ENCODE measurements around the gene WFS1. TPM values are rescaled to one million over a fixed set of nuclear protein-coding genes. Genes with fewer than 3 reads are reported as not detected.

Gene WFS1
- total and polyA plus RNA-seq, 2 of the 13 experiments (the other 11 are each of a cell fraction or from before 2014, with no cell fraction given) = 39.1 to 42.2 TPM

DNA sequence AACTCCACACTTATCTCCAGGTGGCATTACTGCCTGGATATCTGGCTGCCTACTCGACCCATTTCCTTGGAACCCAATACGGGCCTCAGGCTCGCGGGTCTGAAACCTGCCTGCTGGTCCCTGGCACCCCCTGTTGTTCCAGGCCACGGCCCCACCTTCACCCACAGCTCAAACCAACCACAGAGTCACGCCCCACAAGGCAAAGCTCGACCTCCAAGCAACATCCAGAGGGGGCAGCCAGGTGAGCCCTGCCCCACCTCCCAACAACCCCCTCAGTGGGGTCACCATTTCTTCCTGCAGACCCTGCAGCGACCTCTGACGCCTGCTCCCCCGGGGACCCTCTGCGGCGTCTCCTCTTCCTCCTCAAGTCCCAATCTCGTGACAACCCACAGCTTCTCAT lies 76.2 kb downstream of the WFS1 start:
- in situ Hi-C loops (cut with HindIII; ENCODE audit: extremely low pct_ligation_motif_present, low pct_unique_long_range_greater_than_20kb) = no loop called here
- H3K27ac ChIP-seq (ENCODE audit: extremely low read length, insufficient read depth, low read length) = no peak overlapping the region
- no peaks in the 10 kb centered on the region for H4K20me1 ChIP-seq (ENCODE audit: insufficient read depth, low read length)
- no TSS peak for BruUV-seq (replicated peaks)
- FAIRE-seq = no peak
- no peak overlapping the region for H3K9ac ChIP-seq (ENCODE audit: insufficient read depth, low read depth, low read length)
- DNase-seq (ENCODE audit: low spot score) = no peak
- no peaks in the 10 kb centered on the region for H3K79me2 ChIP-seq (ENCODE audit: insufficient read depth, low read length)
- CTCF ChIA-PET (ENCODE audit: low intra/inter-chr PET ratio, low total read pairs) = no interaction called here
- 13% methylated on average over 6 of the region's 13 CpGs for WGBS (ENCODE audit: low lambda C conversion rate)
- H3K36me3 ChIP-seq (replicated peaks in 1 of 2; ENCODE audit: control insufficient read depth in 1 of 2, insufficient read depth in 2 of 2, low read length in 2 of 2) = no peaks in the 10 kb centered on the region
- H2AFZ ChIP-seq (ENCODE audit: low read length) = no peak overlapping the region
- no peak for ATAC-seq
- POLR2A ChIA-PET = no interaction called here
- H3K9me3 ChIP-seq (ENCODE audit: low read length) = no peaks in the 10 kb centered on the region
- no peak overlapping the region for H3K4me2 ChIP-seq (ENCODE audit: low read depth, low read length)
- intact Hi-C loops (cut with micrococcal nuclease; ENCODE audit: unreplicated experiment) = no loop called here
- H3K4me3 ChIP-seq (replicated peaks in 1 of 3; ENCODE audit: insufficient read depth in 1 of 3, low read depth in 2 of 3, low read length in 3 of 3) = no peak overlapping the region
- peaks cover 7% of the 10 kb centered on the region; the same call in 1 of the 2 replicates for H3K4me1 ChIP-seq (ENCODE audit: insufficient read depth, low read length)
- TF ChIP-seq MYC (CRISPR knock-in tag; IDR thresholded peaks at IDR 0.05; ENCODE audit: borderline replicate concordance) = no peak
- no peak for TF ChIP-seq ZNF367 (CRISPR knock-in tag; IDR thresholded peaks at IDR 0.05; ENCODE audit: borderline replicate concordance)
- TF ChIP-seq, protein P1, sequence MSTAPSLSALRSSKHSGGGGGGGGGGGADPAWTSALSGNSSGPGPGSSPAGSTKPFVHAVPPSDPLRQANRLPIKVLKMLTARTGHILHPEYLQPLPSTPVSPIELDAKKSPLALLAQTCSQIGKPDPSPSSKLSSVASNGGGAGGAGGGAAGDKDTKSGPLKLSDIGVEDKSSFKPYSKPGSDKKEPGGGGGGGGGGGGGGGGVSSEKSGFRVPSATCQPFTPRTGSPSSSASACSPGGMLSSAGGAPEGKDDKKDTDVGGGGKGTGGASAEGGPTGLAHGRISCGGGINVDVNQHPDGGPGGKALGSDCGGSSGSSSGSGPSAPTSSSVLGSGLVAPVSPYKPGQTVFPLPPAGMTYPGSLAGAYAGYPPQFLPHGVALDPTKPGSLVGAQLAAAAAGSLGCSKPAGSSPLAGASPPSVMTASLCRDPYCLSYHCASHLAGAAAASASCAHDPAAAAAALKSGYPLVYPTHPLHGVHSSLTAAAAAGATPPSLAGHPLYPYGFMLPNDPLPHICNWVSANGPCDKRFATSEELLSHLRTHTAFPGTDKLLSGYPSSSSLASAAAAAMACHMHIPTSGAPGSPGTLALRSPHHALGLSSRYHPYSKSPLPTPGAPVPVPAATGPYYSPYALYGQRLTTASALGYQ (CRISPR knock-in tag; IDR thresholded peaks at IDR 0.05) = no peak
- H3K27me3 ChIP-seq (ENCODE audit: control insufficient read depth in 1 of 2, insufficient read depth in 2 of 2, low read length in 2 of 2) = peaks cover 14 to 74% of the 10 kb centered on the region in 2 experiments; a peak in 4 of 5 replicates

DNA sequence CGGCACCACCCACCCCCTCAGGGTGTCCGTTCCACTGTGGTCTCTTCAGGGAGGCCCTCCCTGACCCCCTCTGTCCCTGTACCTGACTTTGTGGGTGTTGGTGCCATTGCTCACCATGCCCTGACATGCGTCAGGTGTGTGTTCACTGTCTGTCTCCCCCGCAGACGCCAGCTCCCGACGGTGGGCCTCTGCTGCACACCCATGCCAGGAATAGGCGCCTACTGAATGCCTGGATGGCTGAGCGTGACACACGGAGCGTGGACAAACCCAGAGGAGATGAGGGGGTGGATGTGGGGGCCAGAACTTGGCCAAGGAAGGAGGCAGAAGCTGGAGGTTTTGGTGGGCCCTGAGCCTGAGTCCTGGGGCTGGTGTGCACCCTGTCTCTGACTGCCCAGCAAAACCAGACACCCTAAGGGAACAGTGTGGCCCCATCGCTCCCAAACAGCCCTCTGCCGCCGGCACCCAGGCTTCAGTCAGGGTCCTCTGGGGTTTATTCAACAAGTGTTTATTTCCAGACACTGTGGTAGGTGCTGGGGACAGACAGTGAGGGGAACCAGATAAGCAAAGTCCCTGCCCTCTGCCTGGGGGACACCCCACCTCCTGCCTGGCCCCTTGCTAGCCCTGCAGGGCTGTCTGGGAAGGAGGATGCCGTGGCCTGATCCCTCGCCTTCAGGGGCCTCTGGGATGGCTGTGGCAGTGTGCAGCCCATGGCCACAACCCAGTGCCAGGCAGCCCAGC lies 76.9 kb downstream of the WFS1 start:
- H3K27me3 ChIP-seq (ENCODE audit: control insufficient read depth in 1 of 2, insufficient read depth in 2 of 2, low read length in 2 of 2) = peaks cover 14 to 73% of the 10 kb centered on the region in 2 experiments; a peak in 4 of 5 replicates
- no peaks in the 10 kb centered on the region for H3K79me2 ChIP-seq (ENCODE audit: insufficient read depth, low read length)
- in situ Hi-C loops (cut with HindIII; ENCODE audit: extremely low pct_ligation_motif_present, low pct_unique_long_range_greater_than_20kb) = no loop called here
- CTCF ChIA-PET (ENCODE audit: low intra/inter-chr PET ratio, low total read pairs) = no interaction called here
- H3K4me1 ChIP-seq (ENCODE audit: insufficient read depth, low read length) = peaks cover 7% of the 10 kb centered on the region; the same call in 1 of the 2 replicates
- H3K27ac ChIP-seq (ENCODE audit: extremely low read length, insufficient read depth, low read length) = no peak overlapping the region
- POLR2A ChIA-PET = no interaction called here
- 29% methylated on average over 2 of the region's 16 CpGs for WGBS (ENCODE audit: low lambda C conversion rate)
- no TSS peak for BruUV-seq (replicated peaks)
- no peaks in the 10 kb centered on the region for H3K9me3 ChIP-seq (ENCODE audit: low read length)
- no peak overlapping the region for H3K4me3 ChIP-seq (replicated peaks in 1 of 3; ENCODE audit: insufficient read depth in 1 of 3, low read depth in 2 of 3, low read length in 3 of 3)
- TF ChIP-seq TAF1 (CRISPR knock-in tag; IDR thresholded peaks at IDR 0.05) (no peak), ZNF788 (CRISPR knock-in tag; IDR thresholded peaks at IDR 0.05; ENCODE audit: borderline replicate concordance) (no peak), SNAPC2 (CRISPR knock-in tag; IDR thresholded peaks at IDR 0.05) (no peak), ZNF121 (CRISPR knock-in tag; IDR thresholded peaks at IDR 0.05) (no peak), U2AF1 (optimal IDR thresholded peaks at IDR 0.05; ENCODE audit: low read depth, low read length) (no peak)
- TF ChIP-seq, protein P2, sequence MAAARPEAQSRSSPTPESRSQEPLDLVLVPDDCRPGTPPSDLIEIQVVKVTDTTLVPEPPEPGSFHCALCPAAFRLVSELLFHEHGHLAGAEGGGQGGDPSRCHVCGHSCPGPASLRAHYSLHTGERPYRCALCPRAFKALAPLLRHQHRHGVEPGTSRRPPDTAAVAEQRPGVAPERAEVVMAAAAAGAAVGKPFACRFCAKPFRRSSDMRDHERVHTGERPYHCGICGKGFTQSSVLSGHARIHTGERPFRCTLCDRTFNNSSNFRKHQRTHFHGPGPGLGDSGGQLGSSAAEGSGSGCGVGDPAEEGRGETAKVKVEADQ (CRISPR knock-in tag; IDR thresholded peaks at IDR 0.05; ENCODE audit: borderline replicate concordance) = no peak
- no peak overlapping the region for H3K4me2 ChIP-seq (ENCODE audit: low read depth, low read length)
- no peaks in the 10 kb centered on the region for H4K20me1 ChIP-seq (ENCODE audit: insufficient read depth, low read length)
- no peak for FAIRE-seq
- no peaks in the 10 kb centered on the region for H3K36me3 ChIP-seq (replicated peaks in 1 of 2; ENCODE audit: control insufficient read depth in 1 of 2, insufficient read depth in 2 of 2, low read length in 2 of 2)
- H2AFZ ChIP-seq (ENCODE audit: low read length) = no peak overlapping the region
- DNase-seq (ENCODE audit: low spot score) = no peak
- ATAC-seq = no peak
- H3K9ac ChIP-seq (ENCODE audit: insufficient read depth, low read depth, low read length) = no peak overlapping the region
- intact Hi-C loops (cut with micrococcal nuclease; ENCODE audit: unreplicated experiment) = no loop called here
